ENCODE measurements around the gene DUXA. TPM values are rescaled to one million over a fixed set of nuclear protein-coding genes. Genes with fewer than 3 reads are reported as not detected.
A peak's percentile ranks its signal among the peaks of the same experiment; 100 is the strongest.
"Not testable (repeated sequence)": the region's sequence is repeated elsewhere in the genome, so short reads cannot be mapped to it uniquely, and the experiment has no call there.

Gene DUXA
- total RNA-seq, 1 donor from 2014 or later, result not detected

DNA sequence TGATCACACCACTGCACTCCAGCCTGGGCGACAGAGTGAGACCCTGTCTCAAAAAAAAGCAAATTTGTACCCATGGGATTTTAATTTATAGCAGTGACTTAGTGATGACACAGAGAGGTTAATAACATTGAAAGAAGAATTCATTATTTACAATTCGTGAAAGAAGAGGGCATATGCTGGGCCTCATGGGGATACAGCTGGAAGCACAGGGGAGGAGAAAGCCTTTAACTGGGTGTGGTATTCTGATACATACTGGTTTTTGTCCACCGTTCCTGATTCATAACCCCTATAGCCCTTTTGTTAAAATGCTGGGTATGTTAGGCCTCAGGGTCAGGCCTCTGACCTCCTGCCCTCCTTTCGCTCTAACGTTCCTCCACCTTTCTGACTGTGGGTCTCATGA is 34.9 kb upstream of the DUXA start:
- no peak overlapping the region for H3K4me3 Mint-ChIP-seq (ENCODE audit: unreplicated experiment)
- no peak overlapping the region for H3K27ac Mint-ChIP-seq (ENCODE audit: unreplicated experiment)
- Histone ChIP-seq H3K4me3 (ENCODE audit: insufficient read depth, low read depth, low read length) (no peak overlapping the region), H3K9ac (ENCODE audit: low read length) (no peak overlapping the region), H3K4me2 (ENCODE audit: low read length) (no peak overlapping the region), H3K27ac (ENCODE audit: low read depth, low read length) (no peak overlapping the region), H3K79me2 (ENCODE audit: insufficient read depth, low read length) (peaks cover 50% of the 10 kb centered on the region), H3K27me3 (ENCODE audit: insufficient read depth, low read length) (no peaks in the 10 kb centered on the region), H3K4me1 (ENCODE audit: insufficient read depth, low read length) (no peaks in the 10 kb centered on the region), H2AFZ (ENCODE audit: low read depth, low read length) (no peak overlapping the region), H3K9me3 (ENCODE audit: insufficient read depth, low read depth, low read length) (no peaks in the 10 kb centered on the region), H4K20me1 (ENCODE audit: insufficient read depth, low read length) (peaks cover 13% of the 10 kb centered on the region), H3K36me3 (ENCODE audit: insufficient read depth, low read length) (peaks cover 5% of the 10 kb centered on the region)
- peaks cover 30% of the 10 kb centered on the region for H3K36me3 Mint-ChIP-seq (ENCODE audit: low read depth, unreplicated experiment)
- no peaks in the 10 kb centered on the region for H3K9me3 Mint-ChIP-seq (ENCODE audit: unreplicated experiment)
- FAIRE-seq (no peak), DNase-seq (ENCODE audit: low read depth) (no peak)
- no peak for TF ChIP-seq EZH2 (IDR thresholded peaks at IDR 0.05; ENCODE audit: insufficient read depth, low read length)
- TF ChIP-seq, protein P1, sequence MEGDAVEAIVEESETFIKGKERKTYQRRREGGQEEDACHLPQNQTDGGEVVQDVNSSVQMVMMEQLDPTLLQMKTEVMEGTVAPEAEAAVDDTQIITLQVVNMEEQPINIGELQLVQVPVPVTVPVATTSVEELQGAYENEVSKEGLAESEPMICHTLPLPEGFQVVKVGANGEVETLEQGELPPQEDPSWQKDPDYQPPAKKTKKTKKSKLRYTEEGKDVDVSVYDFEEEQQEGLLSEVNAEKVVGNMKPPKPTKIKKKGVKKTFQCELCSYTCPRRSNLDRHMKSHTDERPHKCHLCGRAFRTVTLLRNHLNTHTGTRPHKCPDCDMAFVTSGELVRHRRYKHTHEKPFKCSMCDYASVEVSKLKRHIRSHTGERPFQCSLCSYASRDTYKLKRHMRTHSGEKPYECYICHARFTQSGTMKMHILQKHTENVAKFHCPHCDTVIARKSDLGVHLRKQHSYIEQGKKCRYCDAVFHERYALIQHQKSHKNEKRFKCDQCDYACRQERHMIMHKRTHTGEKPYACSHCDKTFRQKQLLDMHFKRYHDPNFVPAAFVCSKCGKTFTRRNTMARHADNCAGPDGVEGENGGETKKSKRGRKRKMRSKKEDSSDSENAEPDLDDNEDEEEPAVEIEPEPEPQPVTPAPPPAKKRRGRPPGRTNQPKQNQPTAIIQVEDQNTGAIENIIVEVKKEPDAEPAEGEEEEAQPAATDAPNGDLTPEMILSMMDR (IDR thresholded peaks at IDR 0.05; ENCODE audit: insufficient read depth, low read depth, low read length), result no peak
- no peaks in the 10 kb centered on the region for H3K27me3 Mint-ChIP-seq (ENCODE audit: low read depth, unreplicated experiment)
- peaks cover 6% of the 10 kb centered on the region for H3K4me1 Mint-ChIP-seq (ENCODE audit: low read depth, unreplicated experiment)

DNA sequence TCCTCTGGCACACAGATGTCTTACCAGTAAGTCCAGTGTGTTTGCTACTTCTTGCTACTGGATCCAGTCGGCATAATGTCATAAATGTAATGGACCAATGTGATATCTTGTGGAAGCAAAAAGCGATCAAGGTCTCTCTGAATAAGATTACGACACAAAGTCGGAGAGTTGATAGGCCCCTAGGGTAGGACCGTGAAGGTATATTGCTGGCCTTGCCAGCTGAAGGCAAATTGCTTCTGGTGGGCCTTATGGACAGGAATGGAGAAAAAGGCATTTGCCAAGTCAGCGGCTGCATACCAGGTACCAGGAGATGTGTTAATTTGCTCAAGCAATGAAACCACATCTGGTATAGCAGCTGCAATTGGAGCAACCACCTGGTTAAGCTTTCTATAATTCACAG is 30.6 kb upstream of the DUXA start:
- peaks cover 48% of the 10 kb centered on the region for H3K79me2 ChIP-seq (ENCODE audit: insufficient read depth, low read length)

DNA sequence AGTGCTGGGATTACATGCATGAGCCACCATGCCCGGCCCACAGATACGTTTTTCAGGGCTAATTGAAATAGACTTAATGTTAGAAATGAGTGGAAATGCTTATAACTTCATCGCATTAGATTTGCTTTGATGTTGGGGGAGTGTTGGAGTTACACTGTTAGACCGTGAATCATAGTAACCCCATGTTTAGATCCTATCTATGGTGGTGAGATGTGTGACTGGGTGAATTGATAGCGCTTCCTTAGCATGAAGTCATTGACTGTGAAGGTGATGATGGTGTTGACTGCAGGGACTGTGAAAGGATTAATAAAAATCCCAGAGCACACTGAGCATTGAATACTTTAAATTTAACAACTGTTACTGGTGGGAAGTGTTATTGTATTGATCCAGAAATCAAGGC is 25.7 kb upstream of the DUXA start:
- Histone ChIP-seq H3K9me3 (ENCODE audit: insufficient read depth, low read depth, low read length) (peaks cover 8% of the 10 kb centered on the region), H3K27ac (ENCODE audit: low read depth, low read length) (no peak overlapping the region), H3K4me2 (ENCODE audit: low read length) (peak overlapping the region; percentile 100), H4K20me1 (ENCODE audit: insufficient read depth, low read length) (peaks cover 31% of the 10 kb centered on the region), H3K4me3 (ENCODE audit: insufficient read depth, low read depth, low read length) (peak overlapping the region; percentile 90), H3K36me3 (ENCODE audit: insufficient read depth, low read length) (peaks cover 24% of the 10 kb centered on the region), H3K27me3 (ENCODE audit: insufficient read depth, low read length) (no peaks in the 10 kb centered on the region), H2AFZ (ENCODE audit: low read depth, low read length) (no peak overlapping the region), H3K4me1 (ENCODE audit: insufficient read depth, low read length) (peaks cover 3% of the 10 kb centered on the region), H3K9ac (ENCODE audit: low read length) (peak overlapping the region; percentile 93), H3K79me2 (ENCODE audit: insufficient read depth, low read length) (peaks cover 40% of the 10 kb centered on the region)
- TF ChIP-seq, protein P1 (IDR thresholded peaks at IDR 0.05; ENCODE audit: insufficient read depth, low read depth, low read length), result no peak
- TF ChIP-seq EZH2 (IDR thresholded peaks at IDR 0.05; ENCODE audit: insufficient read depth, low read length), result no peak
- Mint-ChIP-seq H3K4me1 (ENCODE audit: low read depth, unreplicated experiment) (peaks cover 7% of the 10 kb centered on the region), H3K9me3 (ENCODE audit: unreplicated experiment) (peaks cover 24% of the 10 kb centered on the region), H3K27me3 (ENCODE audit: low read depth, unreplicated experiment) (no peaks in the 10 kb centered on the region), H3K4me3 (ENCODE audit: unreplicated experiment) (peak overlapping the region; percentile 99), H3K36me3 (ENCODE audit: low read depth, unreplicated experiment) (peaks cover 25% of the 10 kb centered on the region), H3K27ac (ENCODE audit: unreplicated experiment) (no peak overlapping the region)
- DNase-seq (ENCODE audit: low read depth) (no peak), FAIRE-seq (no peak)

More for the DNA sequence above, 30.6 kb upstream of the DUXA start:
- H3K36me3 Mint-ChIP-seq (ENCODE audit: low read depth, unreplicated experiment), result peaks cover 34% of the 10 kb centered on the region
- DNase-seq (ENCODE audit: low read depth); FAIRE-seq; H3K27ac Mint-ChIP-seq (ENCODE audit: unreplicated experiment); H3K4me1 Mint-ChIP-seq (ENCODE audit: low read depth, unreplicated experiment); H3K9ac ChIP-seq (ENCODE audit: low read length); H3K27me3 Mint-ChIP-seq (ENCODE audit: low read depth, unreplicated experiment); H3K4me3 Mint-ChIP-seq (ENCODE audit: unreplicated experiment); H3K9me3 ChIP-seq (ENCODE audit: insufficient read depth, low read depth, low read length); H3K27me3 ChIP-seq (ENCODE audit: insufficient read depth, low read length); H3K4me3 ChIP-seq (ENCODE audit: insufficient read depth, low read depth, low read length); H2AFZ ChIP-seq (ENCODE audit: low read depth, low read length); H3K9me3 Mint-ChIP-seq (ENCODE audit: unreplicated experiment); H3K4me1 ChIP-seq (ENCODE audit: insufficient read depth, low read length); H3K4me2 ChIP-seq (ENCODE audit: low read length); H3K27ac ChIP-seq (ENCODE audit: low read depth, low read length): not testable (repeated sequence)
- Histone ChIP-seq H4K20me1 (ENCODE audit: insufficient read depth, low read length) (peaks cover 29% of the 10 kb centered on the region), H3K36me3 (ENCODE audit: insufficient read depth, low read length) (peaks cover 24% of the 10 kb centered on the region)
